C4-2B (cell line): ENCODE data around the gene HEBP2.

Experiments
- CTCF ChIP-seq: fragments of 450-650 bp; conservative IDR thresholded peaks from 2 replicates; pipeline ENCODE4 v1.5.1; 2017; ENCODE audit warnings: mild to moderate bottlenecking
- ZFX ChIP-seq: fragments of 450-650 bp; IDR thresholded peaks from 2 replicates; pipeline ENCODE4 v1.6.1; 2017

DNA sequence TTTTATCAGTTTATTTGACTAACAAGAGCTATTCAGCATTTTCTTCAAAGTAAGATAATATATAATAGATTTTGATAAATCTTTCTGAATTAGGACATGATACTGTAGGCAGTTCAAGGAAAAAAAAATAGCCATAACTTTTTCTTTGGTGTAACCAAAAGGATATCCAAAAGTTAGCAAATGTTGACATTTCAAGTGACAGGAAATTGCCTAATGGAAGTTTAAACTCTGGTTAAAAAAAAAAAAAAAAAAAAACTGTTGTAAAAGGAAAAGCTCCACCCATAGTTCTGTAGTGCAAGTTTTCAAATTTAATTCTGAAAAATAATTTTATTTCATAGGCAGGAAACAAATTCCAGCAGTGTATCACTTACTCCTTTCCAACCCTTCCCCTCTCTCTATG lies 18.8 kb downstream of the HEBP2 start:
- TF ChIP-seq CTCF (no peak), ZFX (no peak)
